HUES6 (cell line): ENCODE results near the gene ZHX3.

Source experiments
- H3K27ac ChIP-seq: 2 replicates; pipeline ENCODE4 v1.7.0; 2013; ENCODE audit warnings: low read depth, mild to moderate bottlenecking, low read length, inconsistent platforms
- H3K27me3 ChIP-seq: 2 replicates; pipeline ENCODE4 v1.6.1; 2013; ENCODE audit warnings: low read length; ENCODE audit not compliant: control insufficient read depth, insufficient read depth
- H3K36me3 ChIP-seq: 2 replicates; pipeline ENCODE4 v1.6.1; 2013; ENCODE audit warnings: low read length; ENCODE audit not compliant: control insufficient read depth, insufficient read depth
- H3K4me1 ChIP-seq: 2 replicates; pipeline ENCODE4 v1.6.1; 2013; ENCODE audit warnings: low read length; ENCODE audit not compliant: control insufficient read depth, insufficient read depth
- H3K4me3 ChIP-seq: 2 replicates; pipeline ENCODE4 v1.5.1; 2013; ENCODE audit warnings: low read depth, low read length
- H3K9ac ChIP-seq: one replicate; pipeline ENCODE4 v1.6.1; 2013; ENCODE audit warnings: mild to moderate bottlenecking, low read length
- H3K9me3 ChIP-seq: 2 replicates; pipeline ENCODE4 v1.6.1; 2013; ENCODE audit warnings: low read depth, low read length; ENCODE audit not compliant: control insufficient read depth, insufficient read depth

Gene ZHX3

DNA sequence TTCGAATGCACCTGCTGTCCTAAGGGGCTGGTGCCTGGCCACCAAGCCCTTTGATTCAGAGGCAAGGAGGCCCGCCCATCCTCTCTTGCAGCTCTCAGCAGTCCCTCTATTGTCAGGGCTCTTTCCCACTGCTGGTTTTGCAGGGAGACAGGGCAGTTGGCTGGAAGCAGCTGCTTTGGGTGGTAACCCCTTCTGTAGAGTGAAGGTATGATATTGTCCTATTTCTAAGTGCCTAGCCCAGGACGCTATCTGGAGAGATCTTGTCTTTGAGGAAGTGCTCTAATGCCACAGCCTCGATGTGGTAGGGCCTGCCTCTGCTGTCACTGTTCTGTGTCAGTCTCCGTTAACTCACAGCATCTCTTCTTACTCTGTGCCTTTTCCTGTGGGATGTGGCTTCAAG, 174.6 kb downstream of the ZHX3 start:
- Histone ChIP-seq H3K36me3 (peaks cover 36% of the 10 kb centered on the region), H3K9me3 (no peaks in the 10 kb centered on the region), H3K9ac (no peak overlapping the region), H3K27ac (no peak overlapping the region), H3K4me1 (peaks cover 55% of the 10 kb centered on the region), H3K27me3 (no peaks in the 10 kb centered on the region), H3K4me3 (no peak overlapping the region)

DNA sequence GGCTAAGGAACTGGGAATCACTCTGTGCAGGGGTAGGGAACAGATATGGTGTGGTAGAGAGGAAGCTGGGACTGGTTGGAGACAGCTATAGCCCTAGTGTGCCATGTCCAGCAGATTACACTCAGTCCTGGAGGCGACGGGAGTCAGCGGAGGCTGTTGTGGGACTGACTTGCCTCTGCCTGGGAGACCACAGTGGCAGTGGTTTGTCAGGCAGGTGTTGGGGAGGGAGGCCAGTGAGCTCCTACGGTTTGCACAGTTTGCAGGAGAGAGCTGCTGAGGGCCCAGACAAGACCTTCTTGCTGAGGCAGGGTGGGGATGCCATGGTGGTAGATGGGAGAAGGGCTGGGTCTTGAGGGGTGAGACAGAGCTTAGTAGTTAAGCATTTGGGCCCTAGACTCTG, 175.3 kb downstream of the ZHX3 start:
- Histone ChIP-seq H3K36me3 (peaks cover 36% of the 10 kb centered on the region), H3K4me3 (no peak overlapping the region), H3K9ac (no peak overlapping the region), H3K27me3 (no peaks in the 10 kb centered on the region), H3K9me3 (no peaks in the 10 kb centered on the region), H3K27ac (no peak overlapping the region), H3K4me1 (peaks cover 52% of the 10 kb centered on the region)

DNA sequence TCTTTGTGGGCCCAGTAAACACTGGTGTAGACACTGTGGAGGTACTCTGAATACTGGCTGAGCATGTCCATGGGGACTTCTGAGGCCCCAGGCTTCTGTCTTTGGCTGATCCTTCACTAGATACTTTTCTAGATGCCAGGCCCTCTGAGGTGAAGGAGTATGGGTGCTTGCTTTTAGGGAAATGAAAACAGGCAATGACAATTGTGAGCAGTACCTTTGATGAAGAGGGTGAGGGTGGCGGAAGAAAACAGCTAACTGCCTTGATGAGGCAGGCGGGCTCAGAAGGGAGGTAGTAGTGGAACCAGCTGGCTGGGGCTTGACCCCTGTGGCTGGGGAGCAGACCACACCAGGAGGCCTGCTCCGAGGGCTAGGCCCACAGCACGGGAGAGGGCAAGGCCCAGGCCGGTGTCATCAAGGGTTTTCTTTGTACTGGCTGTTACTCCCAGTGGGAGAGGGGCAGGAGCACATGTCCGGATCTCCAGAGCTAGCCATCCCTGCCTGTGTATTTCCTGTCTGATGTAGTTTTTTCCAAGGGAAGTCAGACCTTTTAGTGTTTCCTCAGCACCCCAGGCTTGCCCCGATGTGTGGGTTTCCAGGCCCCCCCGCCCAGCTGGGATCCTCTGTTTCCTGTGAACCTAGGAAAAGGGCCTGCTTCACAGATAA, 176.2 kb downstream of the ZHX3 start:
- H3K9ac ChIP-seq, result peak overlapping the region; percentile 26

DNA sequence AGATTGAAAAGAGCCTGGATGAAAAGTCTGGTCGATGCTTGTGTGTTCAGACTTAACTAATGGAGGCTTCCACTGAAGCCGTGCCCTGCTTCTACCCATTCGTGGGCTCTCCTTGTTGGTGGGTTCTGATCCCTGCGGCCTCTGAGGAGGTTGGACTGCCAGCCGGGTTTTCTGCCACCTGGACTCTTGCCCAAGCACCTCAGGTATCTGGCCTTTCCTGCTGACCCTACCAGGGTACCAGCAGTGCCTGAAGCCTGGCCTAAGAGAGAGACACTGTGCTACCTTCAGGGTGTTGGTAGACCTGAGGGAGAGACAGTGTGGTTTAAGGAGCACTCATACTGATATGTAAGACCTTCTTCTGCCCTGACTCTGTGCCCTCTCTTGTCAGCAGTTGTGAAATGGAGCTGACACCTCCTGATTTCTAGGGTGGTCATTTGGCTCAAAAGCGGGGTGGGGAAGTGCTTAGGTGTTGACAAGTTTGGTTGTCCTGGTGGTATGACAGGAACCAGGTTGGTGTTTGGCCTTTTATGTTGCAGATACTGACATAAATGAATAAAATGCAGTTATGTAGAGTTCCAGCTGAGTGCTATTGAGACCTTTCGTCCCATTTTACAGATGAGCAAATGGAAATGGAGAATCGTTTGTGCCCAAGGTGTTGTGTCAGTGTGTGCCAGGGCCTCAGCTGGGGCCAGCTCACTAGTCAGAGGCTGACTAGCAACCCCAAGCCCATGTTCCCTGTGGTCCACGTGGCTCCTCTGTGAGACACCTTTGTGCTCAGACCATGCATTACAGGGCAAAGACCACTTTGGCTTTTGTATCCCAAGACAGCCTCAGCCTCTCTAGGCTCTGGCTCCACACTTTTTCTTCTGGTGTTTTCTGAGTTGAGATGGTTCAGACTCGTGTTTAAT, 177.1 kb downstream of the ZHX3 start:
- peaks cover 53% of the 10 kb centered on the region for H3K4me1 ChIP-seq
- H3K27ac ChIP-seq, result 0 out of 2 replicates have a peak overlapping the region, but pooled peaks have one; percentile 42
- H3K4me3 ChIP-seq, result peak overlapping the region; percentile 93; the same call in 1 of the 2 replicates
- peak overlapping the region; percentile 47 for H3K9ac ChIP-seq
- H3K27me3 ChIP-seq, result peaks cover 3% of the 10 kb centered on the region; the same call in 1 of the 2 replicates
- H3K9me3 ChIP-seq, result no peaks in the 10 kb centered on the region
- H3K36me3 ChIP-seq, result peaks cover 27% of the 10 kb centered on the region

More for the DNA sequence above, 176.2 kb downstream of the ZHX3 start:
- peaks cover 47% of the 10 kb centered on the region for H3K4me1 ChIP-seq
- 0 out of 2 replicates have a peak overlapping the region, but pooled peaks have one; percentile 42 for H3K27ac ChIP-seq
- peaks cover 28% of the 10 kb centered on the region for H3K36me3 ChIP-seq
- no peak overlapping the region for H3K4me3 ChIP-seq
- H3K27me3 ChIP-seq, result no peaks in the 10 kb centered on the region
- no peaks in the 10 kb centered on the region for H3K9me3 ChIP-seq

DNA sequence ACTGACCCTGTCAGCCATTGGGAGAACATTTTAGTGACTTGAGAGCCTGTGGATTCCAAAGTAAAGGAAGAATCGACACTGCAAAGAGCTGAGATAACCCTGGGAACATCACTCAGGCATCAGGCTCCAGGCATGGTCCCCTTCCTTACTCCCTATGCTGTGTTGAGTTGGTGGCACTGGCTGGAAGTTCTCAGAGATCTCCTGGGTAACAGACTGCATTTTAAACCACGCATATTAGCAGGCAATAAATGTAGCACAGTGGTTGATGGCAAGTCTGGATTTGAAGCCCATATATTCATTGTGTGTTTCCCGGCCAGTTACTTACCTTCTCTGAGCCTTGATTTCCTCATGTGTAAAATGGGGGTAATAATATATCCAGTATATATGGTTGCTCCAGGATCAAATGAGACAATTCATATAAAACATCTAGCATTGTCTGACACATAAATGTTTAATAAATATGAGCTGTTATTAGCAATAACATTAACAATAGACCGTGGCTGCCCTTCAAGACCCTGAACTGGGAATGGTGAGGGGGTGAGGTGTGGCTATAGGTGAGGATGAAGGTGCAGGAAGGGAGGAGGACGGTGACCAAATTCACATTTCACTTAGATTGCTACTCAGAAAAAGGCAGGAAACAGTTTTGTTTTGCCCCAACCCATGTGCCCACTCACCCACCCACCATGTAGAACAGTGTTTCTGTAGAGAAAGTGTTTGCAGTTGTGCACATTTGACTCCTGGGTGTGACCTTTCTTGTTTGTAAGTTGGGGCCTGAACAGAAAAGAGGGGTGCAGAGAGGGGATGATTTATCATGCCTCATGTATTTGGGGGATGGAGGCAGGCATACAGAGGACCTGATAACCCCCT, 178.1 kb downstream of the ZHX3 start:
- H3K4me3 ChIP-seq, result peak overlapping the region; percentile 93
- no peaks in the 10 kb centered on the region for H3K9me3 ChIP-seq
- H3K4me1 ChIP-seq, result peaks cover 56% of the 10 kb centered on the region
- peaks cover 3% of the 10 kb centered on the region; the same call in 1 of the 2 replicates for H3K27me3 ChIP-seq
- peak overlapping the region; percentile 98 for H3K9ac ChIP-seq
- H3K36me3 ChIP-seq, result peaks cover 23% of the 10 kb centered on the region
- no peak overlapping the region; the same call in 1 of the 2 replicates for H3K27ac ChIP-seq

DNA sequence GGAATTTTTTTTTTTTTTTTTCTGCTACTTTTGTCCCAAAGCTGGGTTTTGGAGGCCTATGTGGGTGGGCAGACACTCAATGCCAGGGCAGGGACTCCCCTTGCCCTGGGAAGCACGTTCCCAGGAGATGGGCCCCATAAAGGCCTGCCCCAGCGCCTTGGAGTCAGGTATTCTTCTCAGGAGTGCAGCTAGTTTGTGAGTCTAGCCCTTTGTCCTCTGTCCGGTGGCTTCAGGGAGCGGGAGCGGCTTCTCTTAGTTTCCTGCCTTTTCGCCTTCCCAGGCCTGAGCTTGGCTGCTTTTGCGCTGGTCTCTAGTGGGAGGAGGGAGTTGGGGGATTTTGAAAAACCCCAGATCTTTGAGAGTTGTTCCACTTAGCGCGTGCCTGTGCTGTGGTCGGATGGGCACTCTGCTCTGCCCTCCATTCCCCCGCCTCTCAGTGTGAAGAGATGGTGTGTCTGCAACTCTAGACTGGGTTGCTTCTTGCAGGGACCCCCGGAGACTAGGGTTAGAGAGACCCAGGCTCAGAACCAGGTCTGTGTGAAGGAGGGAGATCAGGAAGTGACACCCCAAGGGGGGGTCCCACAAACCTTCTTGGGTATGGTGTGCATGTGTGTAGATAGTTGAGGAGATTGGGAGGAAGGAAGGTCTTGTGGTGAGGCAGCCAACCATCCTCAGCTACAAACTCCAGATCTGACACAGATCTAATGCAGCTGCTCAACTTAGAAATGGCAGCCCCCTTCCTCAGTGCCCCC, 178.9 kb downstream of the ZHX3 start:
- H3K4me1 ChIP-seq, result peaks cover 56% of the 10 kb centered on the region

DNA sequence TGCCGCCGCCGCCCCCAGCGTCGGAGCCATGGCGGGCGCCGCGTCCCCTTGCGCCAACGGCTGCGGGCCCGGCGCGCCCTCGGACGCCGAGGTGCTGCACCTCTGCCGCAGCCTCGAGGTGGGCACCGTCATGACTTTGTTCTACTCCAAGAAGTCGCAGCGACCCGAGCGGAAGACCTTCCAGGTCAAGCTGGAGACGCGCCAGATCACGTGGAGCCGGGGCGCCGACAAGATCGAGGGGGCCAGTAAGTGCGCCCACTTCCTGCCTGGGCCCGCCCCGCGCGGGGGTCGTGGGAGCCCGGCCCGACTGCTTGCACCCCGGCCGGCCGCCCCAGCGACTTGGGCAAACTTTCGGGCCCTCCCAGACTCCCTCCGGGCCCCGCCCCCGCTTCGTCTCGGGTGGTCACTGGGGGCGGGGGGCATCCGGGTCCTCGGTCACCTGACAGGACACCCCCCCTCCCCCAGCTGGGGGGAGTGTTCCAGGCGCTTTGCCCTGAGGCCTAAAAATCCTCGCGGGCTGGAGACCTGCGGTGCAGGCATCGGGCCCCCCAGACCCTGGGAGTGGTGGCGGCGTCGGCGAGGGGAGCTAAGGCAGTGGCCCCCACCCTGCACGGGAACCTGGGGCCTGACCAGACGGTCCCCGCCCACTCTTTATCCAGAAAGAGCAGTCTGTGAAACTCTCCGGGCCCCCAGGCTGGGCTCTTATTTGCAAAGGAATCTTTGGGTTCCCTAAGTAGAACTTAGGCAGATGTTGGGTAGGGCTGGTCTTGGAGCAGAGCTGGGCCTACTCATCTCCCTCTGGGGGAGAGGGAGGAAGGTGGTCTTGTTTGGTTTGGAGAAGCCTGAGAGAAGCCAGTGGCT, 179.7 kb downstream of the ZHX3 start:
- H3K27me3 ChIP-seq, result peaks cover 3% of the 10 kb centered on the region; the same call in 1 of the 2 replicates
- peak overlapping the region; percentile 98 for H3K9ac ChIP-seq
- H3K9me3 ChIP-seq, result no peaks in the 10 kb centered on the region
- 0 out of 2 replicates have a peak, but pooled peaks cover 13% of the 10 kb centered on the region for H3K36me3 ChIP-seq
- H3K4me3 ChIP-seq, result peak overlapping the region; percentile 93
- H3K4me1 ChIP-seq, result peaks cover 50% of the 10 kb centered on the region
- peak overlapping the region; percentile 97 for H3K27ac ChIP-seq

More for the DNA sequence above, 178.9 kb downstream of the ZHX3 start:
- Histone ChIP-seq H3K9ac (peak overlapping the region; percentile 98), H3K27me3 (peaks cover 3% of the 10 kb centered on the region; the same call in 1 of the 2 replicates), H3K4me3 (peak overlapping the region; percentile 93), H3K36me3 (peaks cover 16% of the 10 kb centered on the region), H3K27ac (peak overlapping the region; percentile 97), H3K9me3 (no peaks in the 10 kb centered on the region)

DNA sequence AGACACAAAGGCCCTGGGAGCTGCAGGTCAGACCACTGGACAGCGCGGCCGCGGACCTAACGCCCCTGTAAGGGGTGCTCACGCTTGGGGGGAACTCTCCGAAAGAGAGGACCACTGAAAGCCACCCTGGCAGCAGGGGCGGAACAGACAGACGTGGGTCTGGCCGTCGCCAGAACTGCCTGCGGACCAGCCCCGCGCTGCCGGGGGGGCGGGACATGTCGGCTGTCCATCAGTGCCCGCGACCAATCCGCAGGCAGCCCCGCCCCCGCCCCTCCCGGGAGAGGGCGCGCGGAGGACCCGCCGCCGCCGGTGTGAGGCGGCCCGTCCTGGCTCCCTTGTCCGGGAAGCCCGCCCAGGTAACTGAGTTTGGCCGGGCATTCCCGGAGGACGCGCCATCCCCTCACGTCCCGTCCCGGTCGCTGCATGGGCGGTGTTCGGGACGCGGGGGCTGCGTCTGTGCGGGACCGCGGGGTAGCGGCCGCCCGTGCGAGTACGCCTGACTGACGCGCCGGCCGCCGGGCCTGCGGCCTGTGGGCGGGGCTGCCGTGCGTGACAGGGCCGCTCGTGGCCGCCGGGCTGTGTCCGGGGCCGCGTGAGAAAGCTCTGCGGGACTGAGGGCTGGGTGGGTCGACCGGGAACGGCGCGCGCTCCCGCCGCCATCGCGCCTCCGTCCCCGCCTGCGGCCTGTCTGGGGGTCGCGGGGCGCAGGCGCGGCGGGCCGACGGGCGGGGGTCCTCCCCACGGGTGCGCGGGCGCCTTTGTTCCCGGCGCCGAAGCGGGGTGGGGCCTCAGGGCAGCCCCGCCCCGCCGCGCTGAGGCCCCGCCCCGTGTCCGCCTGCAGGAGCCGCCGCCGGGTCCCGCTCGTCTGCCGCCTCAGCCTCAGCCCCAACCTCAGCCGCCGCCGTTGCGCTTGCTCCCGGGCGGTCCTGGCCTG, 180.6 kb downstream of the ZHX3 start, which contains the start of gene PLCG1:
TSS of gene PLCG1 (plus strand) at position 864 of the 934 bp plus-strand sequence. CDS start 99 bp downstream, outside the sequence.
- H3K4me3 ChIP-seq, result peak within 1 kb of the TSS; percentile 93
- 0 out of 2 replicates have a peak, but pooled peaks cover 13% of the 10 kb centered on the region for H3K36me3 ChIP-seq
- peak within 1 kb of the TSS; percentile 97 for H3K27ac ChIP-seq
- H3K9me3 ChIP-seq, result no peaks in the 10 kb centered on the region
- peaks cover 3% of the 10 kb centered on the region; the same call in 1 of the 2 replicates for H3K27me3 ChIP-seq
- H3K4me1 ChIP-seq, result peaks cover 46% of the 10 kb centered on the region
- peak within 1 kb of the TSS; percentile 98 for H3K9ac ChIP-seq
